ENCODE data around the gene ZCCHC7.

- no peak for TF ChIP-seq CTCF (IDR thresholded peaks at IDR 0.05)
- TF ChIP-seq POLR2AphosphoS5 (IDR thresholded peaks at IDR 0.05) = no peak
Observed at GRCh38 chr9:37156205-37156604, 35.8 kb downstream of the ZCCHC7 start.
